Midbrain (tissue), 1 donor: ENCODE data around the gene LCLAT1.
"Not testable (repeated sequence)": the region's sequence is repeated elsewhere in the genome, so short reads cannot be mapped to it uniquely, and the experiment has no call there.

ENCODE experiments used
- DNase-seq: peaks from one replicate; lab custom pipeline; 2025; lab: John Stamatoyannopoulos, UW

Gene LCLAT1

DNA sequence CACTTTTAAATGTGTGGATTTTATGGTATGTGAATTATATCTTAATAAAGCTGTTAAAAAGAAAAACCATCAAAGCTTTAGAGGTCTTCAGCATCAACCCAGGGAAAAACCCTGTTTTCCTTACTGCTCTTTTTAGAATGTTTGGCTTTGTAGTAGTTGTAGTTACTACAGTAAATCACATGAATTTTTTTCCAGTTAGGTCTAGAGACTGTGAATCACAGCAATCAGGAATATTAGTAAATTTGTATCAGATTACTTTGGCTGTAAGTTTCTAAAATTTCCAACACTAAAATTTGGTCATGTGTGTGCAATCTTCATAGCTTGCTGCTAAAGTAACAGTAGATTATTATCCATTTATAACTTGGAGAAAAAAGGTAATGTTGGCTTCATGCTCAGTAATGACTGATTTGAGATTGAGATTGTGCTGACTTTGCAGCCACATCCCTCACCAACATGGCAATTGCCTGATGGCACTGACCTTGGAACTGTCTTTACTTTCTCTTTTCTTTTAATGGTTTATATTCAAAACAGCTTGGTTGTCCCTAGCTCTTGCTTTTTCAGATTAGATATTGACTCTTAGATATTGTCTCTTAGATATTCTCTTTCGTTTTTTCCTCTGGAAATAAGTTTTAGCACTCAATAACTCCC, 41.1 kb downstream of the LCLAT1 start:
- DNase-seq = no peak

DNA sequence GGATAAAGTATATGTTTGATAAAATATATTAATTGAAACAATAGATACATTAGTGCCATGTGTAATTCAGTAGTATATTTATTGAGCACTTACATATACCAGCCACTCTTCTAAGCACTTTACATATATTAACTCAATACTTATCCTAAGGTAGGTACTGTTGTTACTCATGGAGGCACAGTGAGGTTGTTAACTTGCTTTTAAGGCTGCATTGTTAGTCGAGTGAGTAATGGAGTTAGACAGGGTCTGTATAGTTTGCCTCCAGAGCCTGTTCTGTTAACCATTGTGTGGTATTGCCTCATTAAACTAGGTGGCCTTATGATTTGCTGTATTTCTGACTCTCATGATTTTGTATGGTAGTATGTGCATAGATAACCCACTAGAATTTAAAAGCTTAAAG, 44.2 kb downstream of the LCLAT1 start:
- DNase-seq = no peak

- DNase-seq = no peak
Measured at GRCh38 chr2:30492185-30492584, 45.1 kb downstream of the LCLAT1 start.

- no peak for DNase-seq
Measured at GRCh38 chr2:30492619-30493018, 45.6 kb downstream of the LCLAT1 start.

DNA sequence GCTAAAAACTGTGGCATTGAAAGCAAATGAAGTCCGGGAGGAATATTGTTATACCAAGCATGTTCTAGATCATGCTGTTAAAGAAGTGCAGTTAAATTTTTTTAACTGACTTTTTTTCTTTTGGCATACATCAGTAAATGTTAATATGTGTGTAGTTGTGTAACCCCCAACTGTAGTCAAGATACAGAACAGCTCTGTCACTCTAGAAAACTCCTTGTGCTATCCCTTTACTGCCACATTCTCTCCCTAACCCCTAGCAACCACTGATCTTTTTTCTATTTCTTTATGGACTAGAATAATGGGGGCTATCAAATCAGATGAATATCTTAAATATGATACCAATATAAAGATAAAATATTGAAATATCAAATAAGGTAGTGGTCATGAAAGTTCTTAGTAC, 46.4 kb downstream of the LCLAT1 start:
- DNase-seq = no peak

DNA sequence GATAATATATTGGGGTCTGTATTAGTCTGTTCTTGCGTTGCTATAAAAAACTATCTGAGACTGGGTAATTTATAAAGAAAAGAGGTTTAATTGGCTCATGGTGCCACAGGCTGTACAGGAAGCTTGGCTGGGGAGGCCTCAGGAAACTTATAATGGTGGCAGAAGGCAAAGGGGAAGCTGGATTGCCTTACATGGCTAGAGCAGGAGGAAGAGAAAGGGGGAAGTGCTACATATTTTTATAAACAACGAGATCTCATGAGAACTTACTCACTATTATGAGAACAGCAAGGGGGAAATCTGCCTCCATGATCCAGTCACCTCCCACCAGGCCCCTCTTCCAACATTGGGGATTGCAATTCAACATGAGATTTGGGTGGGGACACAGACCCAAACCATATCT, 48.9 kb downstream of the LCLAT1 start:
- not testable (repeated sequence) for DNase-seq

- DNase-seq = no peak
Measured at GRCh38 chr2:30499681-30500080, 52.6 kb downstream of the LCLAT1 start.

GRCh38 chr2:30500699-30501098, 53.7 kb downstream of the LCLAT1 start:
- no peak for DNase-seq

- DNase-seq = no peak
Measured at GRCh38 chr2:30502310-30502709, 55.3 kb downstream of the LCLAT1 start.

DNA sequence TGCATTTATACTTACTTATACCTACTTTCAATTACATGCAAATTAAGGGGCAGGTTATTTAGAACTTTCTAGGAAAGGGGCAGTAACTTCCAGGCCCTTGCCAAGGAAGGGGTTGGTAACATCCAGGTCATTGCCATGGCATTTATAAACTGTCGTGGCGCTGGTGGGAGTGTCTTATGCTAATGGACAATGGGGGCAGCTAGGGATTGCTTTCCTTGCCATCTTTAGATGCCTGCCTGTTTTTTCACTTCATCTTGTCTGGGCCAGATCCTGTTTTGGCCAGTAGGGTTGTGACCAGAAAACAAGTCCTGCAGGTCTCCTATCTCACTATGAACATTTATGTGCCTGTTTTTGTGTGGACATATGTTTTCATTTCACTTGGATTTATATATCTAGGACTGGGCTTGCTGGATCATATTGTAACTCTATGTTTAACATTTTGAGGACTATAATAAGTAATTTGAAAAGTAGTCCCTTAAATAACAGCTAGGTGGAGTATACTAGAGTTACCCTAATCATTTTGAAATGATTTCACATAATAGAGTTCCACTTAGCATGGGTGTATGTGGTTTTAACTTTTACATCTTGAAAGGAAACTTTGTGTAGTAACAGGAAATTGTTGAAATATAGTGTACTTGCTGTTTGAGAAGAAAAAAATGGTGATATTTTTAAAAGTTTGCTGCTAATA, 56.1 kb downstream of the LCLAT1 start:
- DNase-seq = no peak

DNA sequence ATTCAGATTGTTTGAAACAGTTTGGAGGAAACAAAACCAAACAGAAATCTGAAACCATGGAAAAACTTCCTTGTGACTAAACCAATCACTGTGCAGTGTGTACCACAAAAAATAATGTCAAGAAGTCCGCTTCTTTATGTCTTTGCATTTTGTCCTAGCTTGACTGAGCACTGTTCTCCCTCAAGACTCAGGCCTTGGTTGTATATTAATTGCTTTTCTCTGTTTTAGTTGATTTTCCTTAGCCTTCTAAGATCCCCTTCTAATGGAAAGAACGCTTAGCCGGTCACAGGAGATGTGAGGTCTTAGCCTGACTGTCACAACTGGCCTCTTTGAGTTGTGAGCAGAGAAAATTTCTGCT, 56.6 kb downstream of the LCLAT1 start:
- no peak for DNase-seq

DNA sequence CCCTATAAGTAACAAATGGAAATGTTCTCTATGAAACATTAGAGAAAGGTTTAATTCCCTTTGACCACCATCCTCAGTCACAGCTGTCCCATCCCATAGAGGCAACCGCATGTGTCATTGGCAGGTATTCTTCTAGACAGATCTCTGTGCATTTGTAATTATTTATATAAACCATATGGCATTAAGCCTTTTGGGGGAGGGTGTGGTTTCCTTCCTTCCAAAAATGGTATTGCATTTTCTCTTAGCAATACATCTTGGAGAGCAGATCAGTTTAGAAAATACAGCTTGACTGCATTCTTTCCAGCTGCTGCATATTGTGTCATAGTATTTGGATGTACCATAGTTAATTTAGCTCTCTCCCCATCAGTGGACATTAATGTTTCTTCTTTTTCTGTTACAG, 57.7 kb downstream of the LCLAT1 start:
- DNase-seq = no peak

DNA sequence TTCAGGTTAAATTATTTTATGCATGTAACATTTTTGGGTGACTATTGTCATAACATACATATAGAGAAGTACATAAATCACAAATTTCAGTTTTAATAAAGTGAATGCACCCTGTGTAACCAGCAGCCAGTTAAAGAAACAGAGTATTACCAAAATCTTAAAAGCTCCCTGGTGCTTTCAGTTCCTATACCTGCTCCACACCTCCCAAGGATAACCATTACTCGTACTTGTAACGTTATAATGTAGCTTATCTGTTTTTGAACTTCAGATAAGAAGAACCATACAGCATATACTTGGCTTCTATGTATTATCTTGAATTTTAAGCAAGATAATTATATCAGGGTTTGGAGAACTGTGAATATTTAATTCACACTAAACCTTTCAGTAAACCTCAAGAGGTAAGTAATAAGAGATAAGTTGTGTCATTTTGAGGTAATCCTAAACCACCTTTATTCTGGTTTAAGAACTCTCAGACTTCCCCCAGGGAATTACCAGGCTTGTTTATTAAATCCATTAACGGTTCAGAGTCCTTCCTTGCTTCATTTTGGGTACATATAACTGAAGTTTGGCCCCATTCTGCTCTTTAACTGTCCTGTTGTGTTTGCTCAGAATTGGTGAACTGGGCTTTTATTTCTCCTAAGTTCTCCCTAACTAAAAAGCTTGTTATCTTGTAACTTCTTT, 58.6 kb downstream of the LCLAT1 start:
- DNase-seq = no peak

DNA sequence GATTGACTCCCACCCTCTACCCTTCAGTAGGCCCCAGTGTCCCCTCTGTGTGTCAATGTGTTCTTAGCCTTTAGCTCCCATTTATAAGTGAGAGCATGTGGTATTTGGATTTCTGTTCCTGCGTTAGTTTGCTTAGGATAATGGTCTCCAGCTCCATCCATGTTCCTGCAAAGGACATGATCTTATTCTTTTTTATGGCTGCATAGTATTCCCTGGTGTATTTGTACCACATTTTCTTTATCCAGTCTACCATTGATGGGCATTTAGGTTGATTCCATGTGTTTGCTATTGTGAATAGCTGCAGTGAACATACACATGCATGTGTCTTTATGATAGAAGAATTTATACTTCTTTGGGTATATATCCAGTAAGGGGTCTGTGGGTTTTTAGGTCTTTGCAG, 60.4 kb downstream of the LCLAT1 start:
- DNase-seq = not testable (repeated sequence)

DNA sequence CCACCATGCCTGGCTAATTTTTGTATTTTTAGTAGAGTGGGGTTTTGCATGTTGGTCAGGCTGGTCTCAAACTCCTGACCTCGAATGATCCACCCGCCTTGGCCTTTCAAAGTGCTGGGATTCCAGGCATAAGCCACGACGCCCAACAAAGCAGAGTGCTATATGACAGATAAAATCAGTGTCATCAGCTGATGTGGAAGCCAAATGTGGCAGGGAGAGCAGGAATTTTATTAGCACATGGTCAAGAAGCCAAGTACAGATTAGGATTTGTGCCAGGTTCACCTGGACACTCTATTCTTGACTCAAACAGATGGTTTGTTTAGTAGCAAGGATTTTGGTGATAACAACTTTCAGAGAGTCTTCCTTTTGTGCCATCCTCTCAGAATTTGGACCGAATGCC, 62.7 kb downstream of the LCLAT1 start:
- DNase-seq = no peak

- DNase-seq = no peak
Measured at GRCh38 chr2:30510409-30510808, 63.4 kb downstream of the LCLAT1 start.

DNA sequence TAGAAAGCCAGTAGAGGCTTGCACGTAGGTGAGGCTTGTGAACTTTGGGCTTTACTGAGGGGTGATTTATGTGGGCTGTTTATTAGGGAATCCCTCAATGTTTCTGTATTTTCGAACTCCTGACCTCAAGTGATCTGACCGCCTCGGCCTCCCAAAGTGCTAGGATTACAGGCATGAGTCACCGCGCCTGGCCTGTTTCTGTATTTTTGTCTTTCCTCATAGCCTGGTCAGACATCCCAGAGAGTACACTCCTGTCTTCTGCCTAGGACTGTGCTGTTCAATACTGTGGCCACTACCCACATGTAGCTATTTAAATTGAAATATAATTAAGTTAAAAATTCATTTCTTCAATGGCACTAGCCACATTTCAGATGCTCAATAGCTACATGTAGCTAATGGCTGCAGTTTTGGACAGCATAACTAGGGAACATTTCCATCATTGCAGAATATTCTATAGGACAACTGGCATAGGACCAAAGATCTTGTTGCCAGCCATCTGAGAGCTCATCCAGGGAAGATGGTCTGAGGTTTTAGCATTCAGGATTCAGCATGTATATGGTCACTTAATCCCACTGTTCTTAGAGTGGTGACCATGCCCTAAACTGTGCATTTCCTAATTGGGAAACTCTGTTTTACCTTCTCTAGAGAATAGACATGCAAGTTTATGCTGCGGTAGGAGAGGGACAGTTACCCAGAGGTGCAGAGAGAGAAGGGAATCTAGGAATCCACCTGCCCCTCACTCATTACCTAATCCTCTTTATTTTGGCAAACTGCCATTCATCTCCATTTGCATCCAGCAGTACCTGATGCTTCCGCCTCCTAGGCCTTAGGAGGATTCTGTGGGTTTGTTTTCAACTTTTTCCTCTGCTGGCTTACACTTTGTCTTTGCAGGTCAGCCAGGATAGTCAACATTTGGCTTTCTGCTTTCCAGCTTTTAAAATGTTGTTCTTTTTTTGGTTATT, 64.4 kb downstream of the LCLAT1 start:
- DNase-seq = no peak

- no peak for DNase-seq
Measured at GRCh38 chr2:30512243-30512886, 65.3 kb downstream of the LCLAT1 start.

- not testable (repeated sequence) for DNase-seq
Measured at GRCh38 chr2:30513649-30514048, 66.6 kb downstream of the LCLAT1 start.

GRCh38 chr2:30514134-30514847, 67.2 kb downstream of the LCLAT1 start:
- DNase-seq = no peak

GRCh38 chr2:30514848-30515435, 67.9 kb downstream of the LCLAT1 start:
- no peak for DNase-seq
